Measurements from ENCODE around the gene CPXM2. TPM values are rescaled to one million over a fixed set of nuclear protein-coding genes. Genes with fewer than 3 reads are reported as not detected.

CPXM2 gene
- total RNA-seq, 2 donors from 2014 or later: 98.3 to 200 TPM

- DNase-seq (ENCODE audit: low spot score): peak; percentile 63
- intact Hi-C loops (cut with DNase I): no loop called here
These were observed 8.7 kb downstream of the CPXM2 start for GRCh38 chr10:123882681-123883445.

GRCh38 chr10:123882177-123882576, 9.4 kb downstream of the CPXM2 start:
- peak; percentile 82 for DNase-seq (ENCODE audit: low spot score)
- intact Hi-C loops (cut with DNase I): no loop called here

GRCh38 chr10:123879606-123880257, 11.9 kb downstream of the CPXM2 start:
- intact Hi-C loops (cut with DNase I): no loop called here
- DNase-seq (ENCODE audit: low spot score): peak; percentile 23

GRCh38 chr10:123878666-123879303, 12.8 kb downstream of the CPXM2 start:
- intact Hi-C loops (cut with DNase I): no loop called here
- DNase-seq (ENCODE audit: low spot score): peak; percentile 26

GRCh38 chr10:123870260-123870659, 21.3 kb downstream of the CPXM2 start:
- intact Hi-C loops (cut with DNase I): no loop called here
- DNase-seq (ENCODE audit: low spot score): no peak

- intact Hi-C loops (cut with DNase I): no loop called here
- no peak for DNase-seq (ENCODE audit: low spot score)
These were observed 22.6 kb downstream of the CPXM2 start for GRCh38 chr10:123869020-123869414.

- DNase-seq (ENCODE audit: low spot score): no peak
- intact Hi-C loops (cut with DNase I): no loop called here
These were observed 23.3 kb downstream of the CPXM2 start for GRCh38 chr10:123868038-123869019.

- intact Hi-C loops (cut with DNase I): no loop called here
- DNase-seq (ENCODE audit: low spot score): no peak
These were observed 25.7 kb downstream of the CPXM2 start for GRCh38 chr10:123865880-123866279.

GRCh38 chr10:123865350-123865749, 26.3 kb downstream of the CPXM2 start:
- intact Hi-C loops (cut with DNase I): no loop called here
- no peak for DNase-seq (ENCODE audit: low spot score)

- no peak for DNase-seq (ENCODE audit: low spot score)
- intact Hi-C loops (cut with DNase I): loop anchor here in 1 of 2 donors (5.0 kb wide), 1 partner anchor 63 kb away; no protein-coding TSS in a partner anchor
These were observed 26.7 kb downstream of the CPXM2 start for GRCh38 chr10:123864923-123865322.

- DNase-seq (ENCODE audit: low spot score): no peak
- intact Hi-C loops (cut with DNase I): loop anchor here in 1 of 2 donors (5.0 kb wide), 1 partner anchor 62 kb away; no protein-coding TSS in a partner anchor
These were observed 27.7 kb downstream of the CPXM2 start for GRCh38 chr10:123863721-123864482.

GRCh38 chr10:123863183-123863575, 28.4 kb downstream of the CPXM2 start:
- no peak for DNase-seq (ENCODE audit: low spot score)
- intact Hi-C loops (cut with DNase I): loop anchor here in 1 of 2 donors (5.0 kb wide), 1 partner anchor 61 kb away; no protein-coding TSS in a partner anchor

- intact Hi-C loops (cut with DNase I): loop anchor here in 1 of 2 donors (5.0 kb wide), 1 partner anchor 60 kb away; no protein-coding TSS in a partner anchor
- no peak for DNase-seq (ENCODE audit: low spot score)
These were observed 29.0 kb downstream of the CPXM2 start for GRCh38 chr10:123862421-123863182.

- no peak for DNase-seq (ENCODE audit: low spot score)
- intact Hi-C loops (cut with DNase I): loop anchor here in 1 of 2 donors (5.0 kb wide), 1 partner anchor 59 kb away; no protein-coding TSS in a partner anchor
These were observed 30.8 kb downstream of the CPXM2 start for GRCh38 chr10:123860856-123861255.

- intact Hi-C loops (cut with DNase I): loop anchor here in 1 of 2 donors (5.0 kb wide), 1 partner anchor 58 kb away; no protein-coding TSS in a partner anchor
- DNase-seq (ENCODE audit: low spot score): peak; percentile 78
These were observed 31.4 kb downstream of the CPXM2 start for GRCh38 chr10:123860209-123860608.

GRCh38 chr10:123859653-123860050, 32.0 kb downstream of the CPXM2 start:
- intact Hi-C loops (cut with DNase I): loop anchor here in 1 of 2 donors (5.0 kb wide), 1 partner anchor 57 kb away; no protein-coding TSS in a partner anchor
- DNase-seq (ENCODE audit: low spot score): peak; percentile 68

All from posterior vena cava (tissue), 2 donors.